ENCODE measurements around the gene CACNB4.
"Not testable (repeated sequence)": the region's sequence is repeated elsewhere in the genome, so short reads cannot be mapped to it uniquely, and the experiment has no call there.

CACNB4 gene

GRCh38 chr2:151943461-151943860 is 155.4 kb downstream of the CACNB4 start:
- DNase-seq (ENCODE audit: low read depth): no peak

- not testable (repeated sequence) for DNase-seq (ENCODE audit: low read depth)
Observed at GRCh38 chr2:151942540-151943205, 156.2 kb downstream of the CACNB4 start.

- no peak for DNase-seq (ENCODE audit: low read depth)
Observed at GRCh38 chr2:151937966-151938365, 160.9 kb downstream of the CACNB4 start.

GRCh38 chr2:151936626-151937025 is 162.2 kb downstream of the CACNB4 start:
- no peak for DNase-seq (ENCODE audit: low read depth)

GRCh38 chr2:151933266-151933804 is 165.5 kb downstream of the CACNB4 start:
- no peak for DNase-seq (ENCODE audit: low read depth)

DNA sequence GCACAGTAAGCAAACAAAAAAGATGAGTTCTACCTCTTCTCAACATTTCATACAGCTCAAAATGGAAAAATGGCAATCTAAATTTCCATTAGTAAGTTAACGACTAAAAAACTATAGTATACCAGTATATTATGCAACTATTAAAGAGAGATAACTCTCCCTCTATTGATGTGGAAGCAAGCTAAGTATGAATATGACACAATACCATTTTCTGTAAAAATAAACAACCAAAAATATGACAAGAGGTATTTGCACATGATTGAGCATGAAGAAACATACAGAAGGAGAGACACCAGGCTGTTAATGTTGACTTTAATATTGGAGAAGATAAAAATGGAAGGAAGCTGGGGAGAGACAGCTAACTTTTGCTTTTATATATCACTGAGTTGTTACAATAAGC is 167.1 kb downstream of the CACNB4 start:
- no peak for DNase-seq (ENCODE audit: low read depth)

DNA sequence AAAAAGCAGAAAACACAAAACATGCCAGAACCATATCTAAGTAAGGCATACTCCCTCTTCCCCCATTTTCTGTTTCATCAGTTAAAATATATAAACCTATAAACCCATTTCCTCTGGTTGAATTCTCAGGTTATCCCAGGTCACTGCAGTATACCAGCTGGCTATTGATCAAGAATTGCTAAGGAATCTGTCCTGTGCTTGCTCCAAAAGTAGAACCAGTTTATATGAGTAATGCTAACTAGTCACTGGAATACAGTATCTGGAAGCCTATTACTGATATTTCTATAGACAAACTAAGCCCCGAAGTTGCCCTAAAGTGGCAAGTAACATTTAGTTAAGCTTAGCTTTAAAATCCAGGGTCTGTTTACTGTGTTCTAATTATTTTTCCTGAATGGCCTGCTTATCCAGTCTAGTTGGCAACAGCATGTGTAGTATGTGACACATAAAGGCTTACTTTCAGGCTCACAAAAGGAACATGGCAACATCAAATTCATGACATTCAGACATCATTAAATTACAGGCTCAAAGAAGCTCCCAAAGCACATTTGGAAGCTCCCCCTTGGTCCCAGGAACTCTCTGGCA is 167.7 kb downstream of the CACNB4 start:
- DNase-seq (ENCODE audit: low read depth): no peak

- no peak for DNase-seq (ENCODE audit: low read depth)
Observed at GRCh38 chr2:151930042-151930441, 168.8 kb downstream of the CACNB4 start.

DNA sequence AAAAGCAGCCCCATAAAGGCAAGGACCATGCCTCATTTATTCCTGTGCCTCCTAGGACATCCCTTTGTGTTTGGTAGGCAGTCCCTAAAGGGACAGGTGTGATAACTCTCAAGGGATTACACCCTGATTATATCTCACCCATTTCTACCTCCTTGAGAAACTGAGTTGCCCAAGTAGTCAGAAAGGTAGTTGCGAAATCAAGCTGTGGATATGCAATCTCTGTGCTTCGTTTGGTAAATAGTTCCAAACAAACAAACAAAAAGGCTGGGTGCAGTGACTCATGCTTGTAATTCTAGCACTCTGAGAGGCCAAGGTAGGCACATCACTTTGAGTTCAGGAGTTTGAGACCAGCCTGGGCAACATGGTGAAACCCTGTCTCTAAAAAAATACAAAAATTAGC is 170.5 kb downstream of the CACNB4 start:
- no peak for DNase-seq (ENCODE audit: low read depth)

DNA sequence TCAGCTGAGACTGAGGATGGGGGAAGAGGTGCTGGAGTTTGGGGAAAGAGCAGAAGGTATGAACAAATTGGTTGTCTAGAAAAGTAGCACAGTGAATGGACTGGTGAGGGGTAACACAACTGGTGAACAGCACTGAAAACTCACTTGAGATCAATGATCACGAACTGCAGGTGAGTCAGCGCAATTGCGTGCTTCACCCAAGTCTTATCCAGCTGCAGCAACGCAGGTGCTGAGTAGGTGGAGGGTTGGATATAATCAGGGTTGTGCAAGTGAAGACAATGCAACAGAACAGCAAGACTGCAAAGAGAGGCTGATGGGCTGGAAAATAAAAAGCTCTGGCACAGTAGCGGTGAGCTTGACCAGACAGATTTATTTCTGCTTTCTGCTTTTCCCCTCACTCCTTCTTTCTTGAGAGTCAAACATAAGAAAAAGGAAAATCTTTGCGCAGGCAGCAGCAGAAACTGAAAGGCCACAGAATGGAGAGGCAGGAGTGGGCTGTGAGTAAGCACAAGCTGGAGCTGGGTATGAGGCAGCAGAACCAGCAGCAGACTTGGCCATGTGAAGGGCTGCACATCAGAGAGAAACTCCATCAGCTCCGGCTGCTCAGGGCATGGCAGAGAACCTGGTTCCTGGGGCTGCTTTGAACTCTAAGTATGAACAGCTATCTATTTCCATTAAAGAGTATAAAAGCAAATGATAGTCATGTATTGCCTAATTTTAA is 171.2 kb downstream of the CACNB4 start:
- DNase-seq (ENCODE audit: low read depth): no peak

DNA sequence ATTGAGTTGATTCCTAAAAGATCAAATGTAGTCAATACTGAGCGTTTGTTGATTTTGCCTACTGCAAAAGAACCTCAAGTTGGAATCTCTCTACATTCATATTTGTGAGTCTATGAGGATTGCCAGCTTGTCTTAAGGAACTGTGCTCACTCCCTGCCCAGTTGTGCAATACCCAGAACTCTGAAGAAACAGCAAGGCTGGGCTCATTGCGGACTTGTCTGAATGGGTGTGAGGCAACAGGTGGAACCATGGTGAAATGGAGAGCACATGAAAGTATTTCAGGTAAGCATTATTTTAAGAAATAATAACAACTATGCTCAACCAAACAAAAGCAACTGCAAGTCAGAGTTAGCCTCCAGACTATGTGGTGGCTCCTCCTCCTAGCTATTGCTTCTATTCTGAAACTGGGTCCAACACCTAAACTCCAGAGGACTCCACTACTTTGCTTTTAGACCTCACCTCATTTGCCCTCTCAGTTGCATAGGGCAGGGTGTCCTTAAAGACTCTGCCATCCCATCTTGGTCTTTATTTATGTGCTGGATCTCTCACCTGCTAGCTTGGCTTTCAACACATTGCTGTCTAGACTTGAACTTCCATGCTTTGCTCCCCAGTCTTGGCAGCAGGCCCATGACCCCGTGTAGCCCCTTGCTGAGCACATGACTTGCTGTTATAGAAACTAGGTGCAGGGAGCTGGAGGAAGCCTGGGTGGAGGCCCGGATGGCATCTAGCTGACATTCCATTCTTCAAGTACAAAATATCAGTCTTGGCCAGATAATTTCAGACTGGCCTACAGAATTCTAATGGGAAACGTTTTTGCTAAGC is 175.8 kb downstream of the CACNB4 start:
- no peak for DNase-seq (ENCODE audit: low read depth)

- DNase-seq (ENCODE audit: low read depth): no peak
Observed at GRCh38 chr2:151919786-151920185, 179.1 kb downstream of the CACNB4 start.

- no peak for DNase-seq (ENCODE audit: low read depth)
Observed at GRCh38 chr2:151918308-151918707, 180.5 kb downstream of the CACNB4 start.

GRCh38 chr2:151916632-151917031 is 182.2 kb downstream of the CACNB4 start:
- DNase-seq (ENCODE audit: low read depth): no peak

GRCh38 chr2:151915629-151916025 is 183.2 kb downstream of the CACNB4 start:
- not testable (repeated sequence) for DNase-seq (ENCODE audit: low read depth)

GRCh38 chr2:151914989-151915628 is 183.7 kb downstream of the CACNB4 start:
- DNase-seq (ENCODE audit: low read depth): no peak

DNA sequence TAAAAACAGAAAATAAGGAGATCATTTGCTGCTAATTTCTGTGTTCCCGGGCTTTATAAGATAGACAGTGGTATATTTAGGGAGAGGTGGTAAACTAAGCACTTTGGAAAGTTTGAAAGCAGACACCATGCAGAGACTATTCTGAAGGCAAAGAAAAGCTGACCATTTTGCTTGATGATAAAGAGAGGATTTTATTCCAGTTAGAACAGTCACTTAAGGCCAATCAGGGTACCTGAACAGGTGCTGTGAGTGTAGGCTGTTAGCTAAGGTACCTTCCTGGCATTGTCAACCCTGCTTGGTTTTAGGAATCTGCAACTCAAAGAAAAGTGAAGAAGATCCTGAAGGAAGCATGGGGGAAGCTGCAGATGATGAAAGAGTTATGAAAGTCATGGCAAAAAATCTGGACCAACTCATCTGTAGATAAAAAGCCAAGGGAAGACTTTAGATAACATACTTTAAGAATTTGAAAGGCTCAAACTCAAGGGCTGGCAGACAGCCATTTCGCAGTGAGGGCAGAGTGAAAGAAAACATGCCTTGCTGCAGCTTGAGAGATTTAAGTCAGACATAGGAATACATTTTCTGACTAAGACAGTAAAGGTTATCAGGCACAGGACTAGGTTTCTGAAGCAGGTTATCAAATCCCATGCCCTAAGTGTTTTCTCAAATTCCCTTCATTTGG is 190.5 kb downstream of the CACNB4 start:
- DNase-seq (ENCODE audit: low read depth): no peak

DNA sequence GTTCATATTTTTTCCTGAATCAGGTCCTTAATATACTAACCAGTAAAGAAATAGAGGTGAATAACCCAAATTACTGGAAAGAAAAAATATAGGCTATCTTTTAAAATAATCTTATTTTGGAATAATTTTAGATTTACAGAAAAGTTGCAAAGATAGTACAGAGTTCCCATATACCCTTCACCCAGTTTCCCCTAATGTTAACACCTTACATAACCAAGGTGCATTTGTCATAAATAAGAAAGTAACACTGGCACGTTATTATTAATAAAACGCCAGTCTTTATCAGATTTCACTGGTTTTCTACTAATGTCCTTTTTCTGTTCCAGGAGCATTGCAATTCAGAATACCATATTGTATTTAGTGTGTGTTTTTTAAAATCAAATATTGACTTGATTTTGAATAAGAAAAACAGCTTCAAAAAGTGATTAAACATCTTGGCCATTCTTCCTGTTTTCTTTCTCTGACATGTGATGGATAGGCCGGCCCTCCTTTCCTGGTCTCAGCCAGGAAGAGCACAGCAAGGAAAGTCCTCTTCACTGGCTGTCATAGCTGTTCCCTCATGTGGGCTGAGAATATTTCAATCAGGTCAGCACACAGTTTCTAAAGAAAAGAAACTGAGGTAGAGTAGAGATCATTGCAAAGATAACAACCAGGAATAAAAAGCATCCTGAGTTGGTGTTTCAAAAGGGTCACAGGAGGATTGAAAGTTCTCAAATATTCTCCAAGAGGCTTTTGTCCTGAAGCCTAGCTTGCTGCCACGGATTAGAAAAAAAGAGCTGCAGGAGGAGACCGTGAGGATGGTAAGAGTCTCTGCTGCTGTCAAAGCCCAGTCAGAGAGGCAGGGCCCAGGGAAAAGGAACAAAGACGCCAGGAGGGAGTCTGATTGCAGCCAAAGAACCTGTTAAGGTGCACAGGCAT is 191.3 kb downstream of the CACNB4 start:
- no peak for DNase-seq (ENCODE audit: low read depth)

GRCh38 chr2:151906633-151906998 is 192.2 kb downstream of the CACNB4 start:
- DNase-seq (ENCODE audit: low read depth): no peak

DNA sequence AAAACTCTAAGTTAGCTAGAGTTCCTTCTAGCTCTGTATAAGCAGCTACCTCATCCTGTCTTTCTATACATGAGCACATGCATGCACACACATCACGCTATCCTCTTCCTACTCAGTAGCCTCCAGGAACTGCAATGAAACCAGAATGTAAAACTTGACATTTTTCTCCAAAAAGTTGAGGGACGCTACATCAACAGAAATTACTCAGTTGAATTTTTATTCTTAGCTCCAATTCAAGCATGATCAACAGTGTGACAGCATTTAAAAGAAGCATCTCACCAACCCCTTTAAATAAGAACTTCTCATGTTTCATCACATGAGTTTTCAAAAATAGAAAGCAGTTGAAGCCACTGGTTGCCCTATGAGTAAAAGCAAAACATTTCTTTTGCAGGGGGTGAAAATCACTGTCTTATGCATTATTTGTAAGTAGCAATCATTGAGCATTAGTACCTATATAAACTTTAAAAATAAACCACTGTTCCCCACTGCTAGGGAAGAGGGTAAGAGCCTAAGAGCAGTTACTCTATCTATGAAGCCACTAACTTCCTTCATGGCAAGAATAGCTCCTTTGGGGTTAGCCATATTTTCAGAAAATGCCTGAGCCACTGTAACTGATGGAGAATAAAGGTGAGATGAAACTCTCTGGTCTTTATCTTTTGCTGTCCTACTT is 192.7 kb downstream of the CACNB4 start:
- DNase-seq (ENCODE audit: low read depth): no peak

All from stimulated activated CD8-positive, alpha-beta memory T cell treated with anti-CD3 and anti-CD28 coated beads, Interleukin-4, amount 100 ng/mL, for 24 hours (primary cell).